Psoas muscle (tissue), 8 donors: ENCODE data around the gene IL19. TPM values are rescaled to one million over a fixed set of nuclear protein-coding genes. Genes with fewer than 3 reads are reported as not detected.

ENCODE experiments used
- ATAC-seq, 4 donors: fragments of 200-7000 bp; cut with Tn5 transposase; one replicate each; pipeline ENCODE4 v1.9.1; 2020; ENCODE audit warnings: moderate library complexity in 3 of 4, mild to moderate bottlenecking in 2 of 4
- DNase-seq, 2 donors: peaks; one replicate each; pipeline ENCODE4 v3.0.0-alpha.2; 2020
- H3K27ac ChIP-seq: fragments of 200-600 bp; one replicate; pipeline ENCODE4 v1.8.0; 2022
- H3K27me3 ChIP-seq, 3 donors: fragments of 200-600 bp in 1 of 3; one replicate each; pipeline versions ENCODE4 v1.6.1 to v1.8.0; 2013 to 2022; ENCODE audit warnings: low read length in 2 of 3, mild to moderate bottlenecking in 2 of 3, moderate library complexity in 1 of 3; ENCODE audit not compliant: insufficient read depth in 3 of 3
- H3K36me3 ChIP-seq, 2 donors: fragments of 200-600 bp in 1 of 2; one replicate each; pipeline versions ENCODE4 v1.6.1 to v1.8.0; 2013 to 2022; ENCODE audit warnings: low read depth in 1 of 2, mild to moderate bottlenecking in 1 of 2, moderate library complexity in 1 of 2; ENCODE audit not compliant: insufficient read depth in 1 of 2
- H3K4me1 ChIP-seq: fragments of 200-600 bp; one replicate; pipeline ENCODE4 v1.8.0; 2022
- H3K4me3 ChIP-seq: fragments of 200-600 bp; one replicate; pipeline ENCODE4 v1.8.0; 2022; ENCODE audit warnings: mild to moderate bottlenecking
- H3K9me3 ChIP-seq: fragments of 200-600 bp; one replicate; pipeline ENCODE4 v1.8.0; 2022
- CTCF ChIP-seq: fragments of 200-600 bp; IDR thresholded peaks from one replicate; pipeline ENCODE4 v1.8.0; 2022; ENCODE audit warnings: antibody characterized with exemption
- WGBS, 3 donors: extraction: QIAGEN DNeasy Blood & Tissue Kit; methylation state at CpG; one replicate each; pipeline versions ENCODE4 v1.1.6 to v1.1.7; 2013; 5-methylcytosine and 5-hydroxymethylcytosine counted together
- intact Hi-C, 2 donors: fragments of 100-400 bp; cut with DNase I; formaldehyde crosslinking; loops; one replicate each; pipeline versions ENCODE4 v1.11.0 to v1.14.2; 2022
- polyA plus RNA-seq, 3 donors: library from polyadenylated mRNA; stranded (reverse); fragments of 200-250 nt; gene quantifications; one replicate each; pipeline ENCODE4 v1.2.3, GENCODE V29; 2013
- total RNA-seq, 4 donors: library from RNA; stranded (reverse); fragmentation: NEBNext Ultra II Directional in 2 of 4; extraction: Animal tissue kit (Norgen Biotek cat#: 25700) in 2 of 4; gene quantifications; one replicate each; pipeline versions ENCODE4 v1.2.1 to v1.2.4, GENCODE V29; 2021 to 2023
- donor health status: healthy with polysubstance abuse.
- donor health status: DM: no; HTN: no; CAD: no; lungs with moderate emphysema.
- donor health status: Bipolar disorder and iron deficiency.
- donor health status: healthy.
- donor health status: DM: yes; HTN: yes; CAD: no.
- donor health status: DM: no; HTN: no; CAD: no.
- donor health status: DM: no; HTN: no; CAD: no.
- donor health status: DM: yes; HTN: yes; CAD: no.

The IL19 gene
- total and polyA plus RNA-seq, 7 donors, result not detected

GRCh38 chr1:206829282-206829681, 58.7 kb downstream of the IL19 start:
- Histone ChIP-seq H3K4me3 (no peak overlapping the region), H3K4me1 (no peaks in the 10 kb centered on the region), H3K9me3 (no peaks in the 10 kb centered on the region), H3K36me3 (no peaks in the 10 kb centered on the region), H3K27me3 (no peaks in the 10 kb centered on the region), H3K27ac (no peak overlapping the region)
- no peak for TF ChIP-seq CTCF
- DNase-seq, result no peak
- intact Hi-C loops, result no loop called here
- ATAC-seq, result no peak
- 76 to 83% (median 76%) methylated on average over 6 of the region's 6 CpGs for WGBS, 3 donors

GRCh38 chr1:206829875-206830274, 59.3 kb downstream of the IL19 start:
- Histone ChIP-seq H3K4me3 (no peak overlapping the region), H3K4me1 (no peaks in the 10 kb centered on the region), H3K36me3 (no peaks in the 10 kb centered on the region), H3K27me3 (no peaks in the 10 kb centered on the region), H3K9me3 (no peaks in the 10 kb centered on the region), H3K27ac (no peak overlapping the region)
- TF ChIP-seq CTCF, result no peak
- intact Hi-C loops, result no loop called here
- ATAC-seq (no peak), DNase-seq (no peak)
- WGBS, 3 donors, result 85 to 89% (median 87%) methylated on average over 2 of the region's 2 CpGs

GRCh38 chr1:206831650-206832049, 61.1 kb downstream of the IL19 start:
- DNase-seq (no peak), ATAC-seq (no peak)
- peaks cover 0 to 1% (median 0%) of the 10 kb centered on the region in 3 donors for H3K27me3 ChIP-seq
- no peaks in the 10 kb centered on the region for H3K36me3 ChIP-seq
- no peak overlapping the region for H3K4me3 ChIP-seq
- WGBS, 3 donors, result 87 to 88% (median 87%) methylated on average over 4 of the region's 4 CpGs
- intact Hi-C loops, result no loop called here
- no peak for TF ChIP-seq CTCF
- H3K27ac ChIP-seq, result no peak overlapping the region
- H3K4me1 ChIP-seq, result no peaks in the 10 kb centered on the region
- no peaks in the 10 kb centered on the region for H3K9me3 ChIP-seq

GRCh38 chr1:206832352-206832880, 61.8 kb downstream of the IL19 start:
- intact Hi-C loops, result no loop called here
- Histone ChIP-seq H3K27ac (no peak overlapping the region), H3K4me1 (no peaks in the 10 kb centered on the region), H3K9me3 (no peaks in the 10 kb centered on the region), H3K36me3 (no peaks in the 10 kb centered on the region), H3K27me3 (peaks cover 0 to 9% (median 0%) of the 10 kb centered on the region in 3 donors), H3K4me3 (no peak overlapping the region)
- DNase-seq, result no peak
- no peak for ATAC-seq
- no peak for TF ChIP-seq CTCF
- 57 to 73% (median 68%) methylated on average over 2 of the region's 2 CpGs for WGBS, 3 donors

- no peak for ATAC-seq
- Histone ChIP-seq H3K27me3 (peaks cover 0 to 10% (median 0%) of the 10 kb centered on the region in 3 donors), H3K9me3 (no peaks in the 10 kb centered on the region), H3K36me3 (no peaks in the 10 kb centered on the region), H3K4me1 (no peaks in the 10 kb centered on the region), H3K27ac (no peak overlapping the region), H3K4me3 (no peak overlapping the region)
- no peak for DNase-seq
- TF ChIP-seq CTCF, result no peak
- 68 to 87% (median 84%) methylated on average over 2 of the region's 2 CpGs for WGBS, 3 donors
- intact Hi-C loops, result no loop called here
Observed at GRCh38 chr1:206833106-206833680, 62.6 kb downstream of the IL19 start.
